IPS DF 4.7 (cell line): ENCODE results near the gene CRIP2.

Experiments
- DNase-seq: peaks from one replicate; pipeline ENCODE4 v3.0.0-alpha.2; 2013; ENCODE audit warnings: low spot score; ENCODE audit errors: extremely low read depth

The CRIP2 gene

GRCh38 chr14:105487986-105488777, 13.6 kb downstream of the CRIP2 start:
- DNase-seq: no peak

- no peak for DNase-seq
These were observed 14.3 kb downstream of the CRIP2 start for GRCh38 chr14:105488781-105489541.

- DNase-seq: peak; percentile 44
These were observed 15.1 kb downstream of the CRIP2 start for GRCh38 chr14:105489542-105490266.

- DNase-seq: no peak
These were observed 15.6 kb downstream of the CRIP2 start for GRCh38 chr14:105490267-105490571.

GRCh38 chr14:105490572-105491365, 16.1 kb downstream of the CRIP2 start, which contains the start of gene TEDC1:
Gene TEDC1 (plus strand): TSS chr14:105491246. CDS start chr14:105491376, 130 bp downstream.
- DNase-seq: peak; percentile 89

GRCh38 chr14:105491366-105491973, 16.8 kb downstream of the CRIP2 start:
- DNase-seq: no peak

- no peak for DNase-seq
These were observed 17.7 kb downstream of the CRIP2 start for GRCh38 chr14:105492031-105492970.

- no peak for DNase-seq
These were observed 18.6 kb downstream of the CRIP2 start for GRCh38 chr14:105492971-105493871.

- no peak for DNase-seq
These were observed 19.4 kb downstream of the CRIP2 start for GRCh38 chr14:105493921-105494605.

- no peak for DNase-seq
These were observed 19.9 kb downstream of the CRIP2 start for GRCh38 chr14:105494606-105494929.

GRCh38 chr14:105495101-105495989, 20.7 kb downstream of the CRIP2 start:
- no peak for DNase-seq

- DNase-seq: no peak
These were observed 21.6 kb downstream of the CRIP2 start for GRCh38 chr14:105495990-105496830.

GRCh38 chr14:105496831-105497591, 22.4 kb downstream of the CRIP2 start:
- DNase-seq: no peak

GRCh38 chr14:105497671-105498429, 23.2 kb downstream of the CRIP2 start:
- no peak for DNase-seq
